K562 (cell line): ENCODE results near the gene SEMA5A. TPM values are rescaled to one million over a fixed set of nuclear protein-coding genes. Genes with fewer than 3 reads are reported as not detected.

Experiments used
- ATAC-seq: fragments of 200-7000 bp; cut with Tn5 transposase; 3 replicates; pipeline ENCODE4 v1.9.1; 2020; ENCODE audit warnings: moderate library complexity
- BruUV-seq: library from RNA; stranded (reverse); fragments of 400-500 nt; replicated peaks from 2 replicates; lab custom pipeline; 2021; lab: Mats Ljungman, UMichigan
- CTCF ChIA-PET: fragments of 300-600 bp; formaldehyde crosslinking; extraction: SDS; loops from one replicate; lab custom pipeline; 2021; ENCODE audit warnings: low intra/inter-chr PET ratio; lab: Yijun Ruan, JAX
- POLR2A ChIA-PET: fragments of 300-600, 350-650 bp; sonication (Branson Sonifier 250); formaldehyde crosslinking; extraction: SDS; loops from one replicate; lab custom pipeline; 2021; ENCODE audit warnings: antibody characterized with exemption, inconsistent platforms; lab: Yijun Ruan, JAX
- DNase-seq, 4 experiments: peaks; one replicate each; pipeline versions ENCODE4 v3.0.0 to v3.0.0-alpha.2; 2011 to 2018; ENCODE audit warnings: low spot score in 3 of 4, mixed read lengths in 3 of 4; ENCODE audit errors: extremely low read depth in 1 of 4
- FAIRE-seq: peaks from 2 replicates; lab custom pipeline; 2011; peaks lifted over from hg19 to GRCh38; lab: Jason Lieb, UNC
- H2AFZ ChIP-seq: 2 replicates; pipeline ENCODE4 v1.6.0; 2011; ENCODE audit warnings: low read depth, low read length, control low read depth, inconsistent platforms
- H3K27ac ChIP-seq: fragments of 200-600 bp; 3 replicates; pipeline ENCODE4 v1.8.0; 2011; ENCODE audit warnings: low read depth, mild to moderate bottlenecking, control low read depth, inconsistent platforms, low read length, moderate library complexity, mixed read lengths; ENCODE audit errors: extremely low read depth
- H3K27me3 ChIP-seq, 2 experiments: fragments of 300-600 bp in 1 of 2; 2 replicates in 1 of 2; 3 replicates in 1 of 2; pipeline versions ENCODE4 v1.6.0 to v1.8.0; 2011; ENCODE audit warnings: inconsistent platforms in 2 of 2, low read length in 2 of 2, mild to moderate bottlenecking in 1 of 2, mixed read lengths in 1 of 2, moderate library complexity in 1 of 2; ENCODE audit not compliant: control insufficient read depth in 2 of 2, insufficient read depth in 2 of 2
- H3K36me3 ChIP-seq: fragments of 300-600 bp; 3 replicates; pipeline ENCODE4 v1.8.0; 2011; ENCODE audit warnings: mild to moderate bottlenecking, low read length, inconsistent platforms; ENCODE audit not compliant: control insufficient read depth, insufficient read depth
- H3K4me1 ChIP-seq, 2 experiments: fragments of 200-600 bp in 1 of 2; replicated peaks in 1 of 2; 2 replicates in 1 of 2; 3 replicates in 1 of 2; pipeline versions ENCODE4 v1.5.1 to v1.8.0; 2011; ENCODE audit warnings: inconsistent platforms in 2 of 2, low read length in 2 of 2, mild to moderate bottlenecking in 1 of 2, mixed read lengths in 1 of 2, moderate library complexity in 1 of 2; ENCODE audit not compliant: control insufficient read depth in 2 of 2, insufficient read depth in 2 of 2
- H3K4me2 ChIP-seq: 2 replicates; pipeline ENCODE4 v1.6.1; 2011; ENCODE audit warnings: low read length, control low read depth, inconsistent platforms, mixed read lengths; ENCODE audit not compliant: insufficient read depth
- H3K4me3 ChIP-seq: fragments of 200-600 bp; sonication (generic), shearing (Covaris generic); 2 replicates; pipeline ENCODE4 v1.5.1; 2016; ENCODE audit warnings: control low read depth, inconsistent platforms
- H3K79me2 ChIP-seq: fragments of 200-600 bp; 3 replicates; pipeline ENCODE4 v1.8.0; 2011; ENCODE audit warnings: low read length, inconsistent platforms; ENCODE audit not compliant: control insufficient read depth, insufficient read depth
- H3K9ac ChIP-seq, 2 experiments: 2 replicates each; pipeline versions ENCODE4 v1.6.0 to v1.6.1; 2011; ENCODE audit warnings: low read depth in 2 of 2, low read length in 2 of 2, control low read depth in 1 of 2, inconsistent platforms in 1 of 2, mild to moderate bottlenecking in 1 of 2, mixed read lengths in 1 of 2; ENCODE audit not compliant: insufficient read depth in 1 of 2
- H3K9me1 ChIP-seq: one replicate; pipeline ENCODE4 v1.6.0; 2011; ENCODE audit warnings: inconsistent platforms, mild to moderate bottlenecking, low read length, moderate library complexity; ENCODE audit not compliant: control insufficient read depth, insufficient read depth
- H3K9me3 ChIP-seq: replicated peaks from 2 replicates; pipeline ENCODE4 v1.5.1; 2011; ENCODE audit warnings: low read depth, low read length, inconsistent platforms; ENCODE audit not compliant: control insufficient read depth, insufficient read depth
- H4K20me1 ChIP-seq: replicated peaks from 2 replicates; pipeline ENCODE4 v1.6.1; 2011; ENCODE audit warnings: low read length, inconsistent platforms, mixed read lengths; ENCODE audit not compliant: control insufficient read depth, insufficient read depth
- CBFA2T3 ChIP-seq: fragments of 450-650 bp; IDR thresholded peaks from 2 replicates; pipeline ENCODE4 v1.6.1; 2017
- FOSL1 ChIP-seq: fragments of 200-800 bp; sonication (Bioruptor generic); conservative IDR thresholded peaks from 2 replicates; pipeline ENCODE4 v1.6.1; 2016; ENCODE audit warnings: missing genetic modification characterization, missing compliant biosample characterization
- FOXK2 ChIP-seq, 2 experiments: fragments of 450-650 bp; IDR thresholded peaks in 1 of 2; conservative IDR thresholded peaks in 1 of 2; 2 replicates each; pipeline ENCODE4 v1.6.1; 2016; ENCODE audit warnings: low read depth in 2 of 2, mild to moderate bottlenecking in 1 of 2
- FOXO4 ChIP-seq: fragments of 450-650 bp; formaldehyde crosslinking; IDR thresholded peaks from 2 replicates; pipeline ENCODE4 v1.4.0; 2020; ENCODE audit warnings: mild to moderate bottlenecking, moderate library complexity
- MXD1 ChIP-seq: fragments of 250-450 bp; sonication (Bioruptor Pico); IDR thresholded peaks from 2 replicates; pipeline ENCODE4 v1.8.0; 2021; ENCODE audit warnings: borderline replicate concordance, mild to moderate bottlenecking, moderate library complexity; ENCODE audit not compliant: poor library complexity, severe bottlenecking
- PURB ChIP-seq: sonication (generic); formaldehyde crosslinking; IDR thresholded peaks from 2 replicates; pipeline ENCODE4 v1.9.0; 2021; ENCODE audit warnings: low read depth, mild to moderate bottlenecking, missing genetic modification reagents
- SIRT6 ChIP-seq: IDR thresholded peaks from one replicate; pipeline ENCODE4 v1.6.1; 2012; ENCODE audit warnings: low read depth, mild to moderate bottlenecking, control low read depth, inconsistent platforms, low read length, moderate library complexity
- SPI1 ChIP-seq: IDR thresholded peaks from 2 replicates; pipeline ENCODE4 v1.6.1; 2011; ENCODE audit warnings: low read depth, low read length, control low read depth, borderline replicate concordance
- TRIM24 ChIP-seq, 2 experiments: fragments of 450-650 bp; IDR thresholded peaks; 2 replicates each; pipeline ENCODE4 v1.6.1; 2016
- ZNF280B ChIP-seq: fragments of 250-450 bp; sonication (Bioruptor Pico); IDR thresholded peaks from 2 replicates; pipeline ENCODE4 v1.5.1; 2021; ENCODE audit warnings: mild to moderate bottlenecking
- ZNF76 ChIP-seq: fragments of 250-450 bp; sonication (Bioruptor Pico); IDR thresholded peaks from 2 replicates; pipeline ENCODE4 v1.4.0; 2020; ENCODE audit warnings: mild to moderate bottlenecking, moderate library complexity, borderline replicate concordance
- WGBS: fragments of 100-300 bp; shearing (Covaris generic); methylation state at CpG from one replicate; pipeline ENCODE4 v1.1.6; 2016; ENCODE audit warnings: low coverage, mixed read lengths; ENCODE audit not compliant: insufficient coverage; ENCODE audit errors: missing lambda C conversion rate; 5-methylcytosine and 5-hydroxymethylcytosine counted together
- in situ Hi-C: fragments of 300-500 bp; cut with MboI; formaldehyde crosslinking; loops from 4 replicates; pipeline ENCODE4 v1.15.0; 2018; ENCODE audit warnings: inconsistent platforms, mixed read lengths
- intact Hi-C: fragments of 100-400 bp; cut with micrococcal nuclease; formaldehyde crosslinking; loops from 2 replicates; pipeline ENCODE4 v1.14.2; 2022
- polyA plus RNA-seq, 8 experiments: library from polyadenylated mRNA; depleted of rRNA in 4 of 8; stranded (reverse) in 5 of 8; unstranded in 3 of 8; fragments of >200 nt; fragmentation: Nextera tagmentation in 2 of 8; fragmentation: Illumina TruSeq in 1 of 8; extraction: Ambion mirVana in 2 of 8; extraction: Trizol in 1 of 8; gene quantifications; 2 replicates each; pipeline versions ENCODE4 v1.2.1 to v1.2.3, GENCODE V29; 2011 to 2014; ENCODE audit warnings: inconsistent platforms in 1 of 8, missing spikeins in 1 of 8
- total RNA-seq, 7 experiments: library from RNA; depleted of rRNA in 6 of 7; stranded (reverse); fragments of >200 nt in 6 of 7; fragmentation: Illumina TruSeq in 2 of 7; extraction: Trizol in 2 of 7; gene quantifications; 2 replicates each; pipeline versions ENCODE4 v1.2.1 to v1.2.3, GENCODE V29; 2011 to 2021; ENCODE audit warnings: low replicate concordance in 1 of 7

The SEMA5A gene
- total and polyA plus RNA-seq, 9 of the 15 experiments (the other 6 are each of a cell fraction or from before 2014, with no cell fraction given) = 0.02 TPM; not detected in 8

GRCh38 chr5:9536717-9537116 is 9.2 kb downstream of the SEMA5A start:
- in situ Hi-C loops = no loop called here
- H2AFZ ChIP-seq = no peak overlapping the region
- ATAC-seq (no peak), DNase-seq (no peak), FAIRE-seq (no peak)
- H3K9ac ChIP-seq = no peak overlapping the region
- intact Hi-C loops = no loop called here
- no peaks in the 10 kb centered on the region for H3K4me1 ChIP-seq
- TF ChIP-seq FOXO4 (no peak), TRIM24 (IDR thresholded peaks at IDR 0.05) (no peak), FOXK2 (conservative IDR thresholded peaks at IDR 0.05 in 1 of 2, IDR thresholded peaks at IDR 0.05 in 1 of 2; ENCODE audit: low read depth in 2 of 2) (no peak), MXD1 (no peak), SPI1 (no peak), FOSL1 (tag) (no peak), CBFA2T3 (no peak), SIRT6 (no peak), ZNF76 (CRISPR knock-in tag) (no peak), ZNF280B (CRISPR knock-in tag) (no peak), PURB (CRISPR knock-in tag) (no peak)
- no peaks in the 10 kb centered on the region for H4K20me1 ChIP-seq
- no TSS peak for BruUV-seq
- WGBS = 0% methylated on average over 2 of the region's 2 CpGs
- no peak overlapping the region for H3K4me2 ChIP-seq
- POLR2A ChIA-PET = no interaction called here
- H3K36me3 ChIP-seq = no peaks in the 10 kb centered on the region
- CTCF ChIA-PET = no interaction called here
- H3K27ac ChIP-seq = no peak overlapping the region
- H3K4me3 ChIP-seq = no peak overlapping the region
- no peaks in the 10 kb centered on the region for H3K79me2 ChIP-seq
- H3K27me3 ChIP-seq = peaks cover 4% of the 10 kb centered on the region in 2 experiments; a peak in 1 of 5 replicates
- no peaks in the 10 kb centered on the region for H3K9me1 ChIP-seq
- no peaks in the 10 kb centered on the region for H3K9me3 ChIP-seq
